Activated T-cell treated with anti-CD3 and anti-CD28 coated beads for 48 hours (primary cell): ENCODE results near the gene CTXN1.
"Not testable (repeated sequence)": the region's sequence is repeated elsewhere in the genome, so short reads cannot be mapped to it uniquely, and the experiment has no call there.

Experiments
- DNase-seq: peaks from one replicate; pipeline ENCODE4 v3.0.0-alpha.2; 2020; ENCODE audit warnings: low read depth

The CTXN1 gene

DNA sequence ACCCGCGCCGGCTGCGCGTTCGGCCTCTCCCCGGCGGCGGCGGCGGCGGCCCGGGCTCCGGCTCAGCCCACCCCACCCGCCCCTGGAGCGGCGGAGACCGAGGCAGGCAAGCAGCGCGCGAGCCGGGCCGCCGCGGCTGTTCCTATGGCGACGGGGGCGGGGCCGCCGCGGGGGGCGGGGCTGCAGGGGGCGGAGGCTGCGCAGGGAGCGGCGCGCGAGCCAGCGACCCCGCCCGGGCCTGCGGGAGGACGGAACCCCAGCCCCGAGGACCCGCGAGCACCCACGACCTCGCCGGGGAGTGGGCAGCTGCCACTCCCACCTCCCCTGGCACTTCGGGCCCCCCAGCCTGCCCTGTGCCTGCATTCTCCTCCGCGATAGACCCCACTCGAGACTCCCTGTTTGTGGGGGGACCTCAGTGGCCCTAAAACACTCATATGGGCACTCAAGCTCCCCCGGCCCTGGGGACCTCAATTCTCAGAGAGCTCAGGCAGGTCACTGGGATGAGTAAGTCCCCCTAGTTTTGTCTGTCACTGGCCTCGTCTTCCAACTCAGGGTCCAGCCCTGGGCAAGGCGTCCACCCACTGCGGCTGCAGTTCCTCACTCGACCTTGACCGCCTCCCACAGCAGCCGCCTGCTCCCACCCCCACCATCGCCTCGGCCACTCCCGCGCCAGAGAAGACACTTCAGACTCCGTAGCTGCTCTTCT lies at the start of gene CTXN1:
Gene CTXN1 (minus strand): TSS at position 115 of the 706 bp plus-strand sequence. CDS start 597 bp downstream, outside the sequence.
- DNase-seq: peak; percentile 81

DNA sequence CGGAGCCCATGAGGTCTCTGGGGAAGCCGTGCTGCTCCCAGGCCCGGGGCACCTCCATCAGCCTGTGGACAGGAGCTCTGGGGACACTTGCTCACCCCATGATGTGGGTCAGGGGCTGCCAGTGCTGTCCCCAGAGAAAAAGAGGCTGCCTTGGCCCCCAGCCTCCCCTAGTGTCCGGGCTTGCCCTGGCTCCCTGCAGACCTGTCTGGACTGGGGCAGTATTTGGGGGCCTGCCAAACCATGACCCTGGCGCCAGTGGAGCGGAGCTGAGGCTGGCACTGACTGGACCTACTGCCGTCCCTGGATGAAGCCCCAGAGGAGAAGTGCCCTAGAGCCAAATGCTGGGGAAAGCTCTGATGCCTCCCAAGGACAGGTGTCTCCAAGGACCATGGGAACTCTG lies 49.1 kb upstream of the CTXN1 start:
- DNase-seq: no peak

DNA sequence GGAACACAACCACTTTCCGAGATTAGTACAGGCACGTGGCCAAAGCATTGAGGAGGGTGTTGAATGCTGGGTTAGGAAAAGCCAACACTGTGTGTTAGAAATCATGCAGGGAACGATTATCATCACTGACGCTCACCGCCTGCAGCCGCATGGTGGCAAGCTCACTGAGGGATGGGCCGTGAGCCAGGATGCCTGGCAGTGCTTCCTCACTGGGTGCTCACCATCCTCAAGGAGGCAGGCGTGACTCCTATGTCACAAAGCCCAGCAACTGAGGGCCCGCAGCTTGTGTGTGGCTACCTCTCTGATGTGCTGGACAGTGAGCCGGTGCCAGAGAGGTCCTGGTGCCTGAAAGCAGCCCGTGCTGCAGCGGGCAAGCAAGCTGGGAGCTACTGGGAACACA lies 47.9 kb upstream of the CTXN1 start:
- no peak for DNase-seq

DNA sequence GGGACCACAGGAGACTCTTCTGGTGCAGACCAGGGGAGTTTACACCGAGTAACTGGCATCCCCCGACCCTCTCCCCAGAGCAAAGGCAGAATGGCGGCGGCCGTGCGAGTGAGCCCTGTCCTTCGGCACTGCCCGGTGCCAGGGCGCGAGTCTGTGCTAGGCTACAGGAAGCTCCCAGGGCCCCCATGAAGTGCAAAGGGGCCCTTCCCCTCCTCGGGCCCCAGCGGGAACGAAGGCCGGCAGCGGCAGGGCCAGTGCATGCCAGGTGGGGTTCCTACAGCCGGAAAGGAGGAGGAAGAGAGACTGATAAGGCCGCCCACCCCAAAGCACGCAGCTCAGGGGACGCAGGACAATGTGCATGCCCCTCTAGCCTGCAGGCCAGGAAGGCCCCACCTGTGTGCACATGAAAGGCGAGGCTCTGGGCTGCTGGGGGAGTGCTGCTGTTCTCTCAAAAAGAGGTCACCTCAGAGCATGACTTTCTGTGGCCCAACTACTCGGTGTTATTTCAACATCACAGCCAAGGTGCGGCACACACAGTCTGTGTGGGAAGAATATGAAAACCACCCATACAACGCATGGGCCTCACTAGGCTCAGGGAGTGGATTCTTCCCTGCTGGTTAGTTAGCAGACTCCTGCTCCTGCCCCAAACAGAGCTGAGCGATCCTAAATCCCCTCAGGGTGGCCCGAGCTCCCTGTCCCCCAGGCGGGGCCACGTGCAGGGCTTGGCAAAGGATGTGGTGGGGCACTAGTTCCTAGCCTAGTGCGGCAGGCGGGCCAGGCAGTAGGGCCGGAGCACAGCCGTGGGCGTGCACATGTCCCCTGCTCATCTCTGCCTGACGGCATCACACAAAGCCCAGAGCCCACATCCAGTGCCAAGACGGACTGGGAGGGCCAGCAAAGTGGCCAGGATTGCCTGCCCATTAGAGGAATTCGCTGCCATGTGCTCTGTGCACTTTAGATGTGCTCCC lies 45.9 kb upstream of the CTXN1 start:
- no peak for DNase-seq

DNA sequence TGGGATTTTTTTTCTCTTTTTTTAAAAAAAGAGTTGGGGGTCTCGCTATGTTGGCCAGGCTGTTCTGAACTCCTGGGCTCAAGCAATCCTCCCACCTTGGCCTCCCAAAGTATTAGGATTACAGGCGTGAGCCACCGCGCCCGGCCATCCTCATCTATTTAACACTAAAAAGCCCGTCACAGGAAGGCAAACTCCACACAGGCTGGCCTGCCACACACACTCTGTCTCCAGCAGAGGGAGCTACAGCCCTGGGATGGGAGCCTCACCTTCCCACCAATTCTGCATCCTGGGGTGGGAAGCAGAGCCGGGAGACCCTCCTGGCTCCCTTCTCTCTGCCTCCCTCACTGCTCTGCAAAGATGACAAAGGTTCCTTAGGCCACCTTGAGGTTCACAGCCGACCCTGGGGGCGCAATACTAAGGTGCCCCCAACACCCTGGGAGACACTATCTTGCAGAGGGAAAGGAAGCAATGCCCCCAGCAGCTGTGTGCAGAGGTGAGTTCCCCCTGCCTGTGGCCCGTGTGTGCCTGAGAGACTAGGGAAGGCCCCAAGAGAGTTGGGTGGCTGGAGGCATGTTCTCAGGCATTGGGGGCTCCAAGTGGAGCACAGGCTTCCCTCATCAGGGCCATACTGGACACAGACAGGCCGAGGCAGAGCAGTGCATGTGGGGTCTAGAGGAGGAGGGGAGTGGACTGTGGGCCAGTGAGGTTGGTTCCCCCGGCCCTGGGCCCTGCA lies 44.9 kb upstream of the CTXN1 start:
- DNase-seq: no peak

DNA sequence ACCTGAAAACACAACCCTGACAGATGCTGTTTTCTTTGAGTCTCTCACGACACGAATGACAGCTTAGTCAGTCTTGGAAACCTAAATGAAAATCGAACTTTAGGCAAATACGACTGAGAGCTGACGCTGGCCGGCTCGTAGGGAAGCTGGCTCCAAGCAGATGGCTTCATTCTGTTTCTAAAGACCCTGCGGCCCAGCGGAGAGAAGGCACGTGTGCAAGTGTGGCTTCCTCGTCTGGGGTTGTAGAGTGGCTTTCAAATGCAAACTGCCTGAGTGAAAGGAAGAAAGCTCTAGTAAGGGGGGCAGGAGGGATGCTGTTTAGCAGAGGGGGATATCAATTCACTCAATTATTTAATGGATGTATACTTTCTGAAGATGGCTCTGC lies 43.6 kb upstream of the CTXN1 start:
- DNase-seq: no peak

DNA sequence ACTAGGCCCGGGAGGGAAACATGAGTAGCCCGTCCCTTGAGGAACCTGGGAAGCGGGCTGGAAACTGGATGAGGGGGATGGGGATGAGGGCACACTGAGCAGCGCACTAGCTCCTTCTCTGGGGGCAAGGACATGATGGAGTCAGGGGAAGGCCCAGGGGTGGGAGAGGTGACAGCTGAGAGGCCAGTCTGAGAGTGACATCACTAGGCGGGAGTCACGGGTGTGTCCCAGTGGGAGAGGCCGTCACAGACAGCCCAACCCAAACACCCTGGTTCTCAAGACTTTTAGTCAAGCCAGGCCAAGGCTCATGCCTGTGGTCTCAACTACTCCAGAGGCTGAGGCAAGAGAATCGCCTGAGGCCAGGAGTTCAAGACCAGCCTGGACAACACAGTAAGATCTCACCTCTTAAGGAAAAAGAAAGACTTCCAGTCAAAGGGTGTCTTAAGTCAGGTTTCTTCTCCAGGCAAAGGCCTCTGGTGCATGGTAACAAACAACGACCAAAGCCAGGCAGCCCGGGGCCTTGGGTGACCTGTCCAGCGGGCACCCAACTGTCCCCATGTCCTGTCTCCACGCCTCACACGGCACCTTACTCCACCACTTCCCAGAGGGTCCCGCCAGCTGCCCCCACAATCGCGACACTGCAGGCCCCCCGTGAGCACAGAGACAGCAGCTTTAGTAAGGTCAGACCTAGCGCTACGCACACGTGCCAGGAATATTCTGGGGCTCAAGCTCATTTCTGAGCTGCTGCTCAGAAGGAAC lies 43.0 kb upstream of the CTXN1 start:
- DNase-seq: no peak

DNA sequence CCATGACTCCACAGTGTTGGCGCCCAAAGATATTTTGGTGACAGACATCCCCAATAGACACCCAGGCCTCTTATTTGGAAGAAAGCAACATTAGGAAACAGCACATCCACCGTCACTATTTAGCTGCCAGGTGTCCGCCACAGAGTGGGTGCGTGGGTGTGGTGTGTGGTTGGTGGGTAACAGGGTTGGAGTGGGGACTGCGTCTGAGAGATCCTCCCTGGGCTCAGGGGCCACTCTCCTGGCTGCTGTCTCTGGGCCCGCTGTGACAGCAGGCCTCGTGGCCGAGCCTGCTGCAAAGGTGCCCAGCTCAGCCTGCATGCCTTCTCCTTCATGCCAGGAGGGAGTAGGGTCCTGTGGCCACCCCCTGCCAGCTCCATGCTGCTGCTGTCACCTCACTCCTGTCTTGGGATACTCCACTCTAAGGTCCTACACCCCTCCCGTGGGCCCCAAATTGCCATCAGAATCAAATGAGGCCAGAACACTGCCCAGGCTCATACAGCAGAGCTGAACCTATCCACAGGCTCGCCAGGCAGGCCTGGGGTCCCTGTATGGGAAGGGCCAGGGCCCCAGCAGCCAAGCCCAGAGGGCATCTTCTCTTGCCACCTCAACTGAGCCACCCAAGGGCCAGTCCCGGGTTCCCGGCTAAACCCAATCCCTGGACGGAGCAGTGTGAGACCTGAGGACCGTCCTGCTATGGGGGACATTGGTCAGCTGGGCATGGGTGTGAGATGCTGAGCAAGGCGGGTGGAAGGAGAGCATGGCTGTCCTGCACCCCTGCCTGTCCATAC lies 42.3 kb upstream of the CTXN1 start:
- DNase-seq: no peak

DNA sequence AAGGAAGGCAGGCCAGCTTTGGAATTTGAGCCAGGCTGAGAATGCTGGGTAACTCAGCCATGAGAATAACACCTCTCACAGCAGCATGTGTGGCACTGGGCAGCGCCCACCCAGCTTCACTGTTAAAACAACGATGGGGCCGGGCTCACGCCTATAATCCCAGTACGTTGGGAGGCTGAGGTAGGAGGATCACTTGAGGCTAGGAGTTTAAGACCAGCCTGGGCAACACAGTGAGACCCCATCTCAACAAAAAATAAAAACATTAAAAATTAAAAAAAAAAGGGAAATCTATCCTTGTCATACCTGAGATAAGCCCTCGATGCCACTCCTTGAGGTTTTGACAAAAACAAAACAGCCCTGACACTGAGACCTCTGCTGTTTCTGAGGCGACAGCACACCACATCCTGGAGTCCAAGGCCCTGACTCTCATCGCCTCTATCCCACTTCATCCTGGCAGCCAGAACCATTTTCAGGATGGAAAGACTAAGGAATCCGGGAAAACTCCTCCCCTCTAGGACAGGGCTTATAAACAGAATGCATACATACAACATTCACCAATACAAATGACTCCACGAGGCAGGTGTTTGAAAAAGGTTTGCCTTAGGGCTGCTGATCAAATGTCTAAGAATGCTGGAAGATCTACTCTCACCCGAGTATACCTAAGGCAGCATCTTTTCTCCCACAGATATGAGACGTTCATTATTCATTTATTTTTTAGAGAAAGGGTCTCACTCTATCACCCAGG lies 40.2 kb upstream of the CTXN1 start:
- no peak for DNase-seq

DNA sequence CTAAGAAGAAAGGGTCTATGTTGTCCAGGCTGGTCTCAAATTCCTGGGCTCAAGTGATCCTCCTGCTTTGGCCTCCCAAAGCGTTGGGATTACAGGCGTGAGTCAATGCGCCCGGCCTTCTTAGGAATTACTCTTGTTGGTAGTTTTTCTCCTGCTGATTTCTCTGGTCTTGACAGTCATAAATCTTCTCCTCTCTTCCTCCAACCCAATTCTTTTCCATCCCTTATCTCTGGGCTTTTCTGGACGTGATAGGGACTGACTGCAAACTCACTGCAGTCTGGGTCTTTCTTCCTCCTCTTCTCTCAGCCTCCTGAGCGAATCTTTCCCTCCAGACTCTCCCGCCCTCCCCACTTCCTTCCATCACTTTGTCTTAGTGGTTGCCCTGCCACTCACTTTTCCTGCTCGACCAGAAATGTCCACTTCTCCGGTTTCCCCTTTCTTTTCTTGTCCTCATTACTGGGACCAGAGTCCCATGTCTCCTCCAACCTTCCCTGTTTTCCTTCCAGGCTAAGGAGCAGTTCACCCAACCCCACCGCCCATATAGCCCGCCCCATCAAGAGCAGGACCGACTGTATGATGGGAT lies 39.4 kb upstream of the CTXN1 start:
- no peak for DNase-seq

DNA sequence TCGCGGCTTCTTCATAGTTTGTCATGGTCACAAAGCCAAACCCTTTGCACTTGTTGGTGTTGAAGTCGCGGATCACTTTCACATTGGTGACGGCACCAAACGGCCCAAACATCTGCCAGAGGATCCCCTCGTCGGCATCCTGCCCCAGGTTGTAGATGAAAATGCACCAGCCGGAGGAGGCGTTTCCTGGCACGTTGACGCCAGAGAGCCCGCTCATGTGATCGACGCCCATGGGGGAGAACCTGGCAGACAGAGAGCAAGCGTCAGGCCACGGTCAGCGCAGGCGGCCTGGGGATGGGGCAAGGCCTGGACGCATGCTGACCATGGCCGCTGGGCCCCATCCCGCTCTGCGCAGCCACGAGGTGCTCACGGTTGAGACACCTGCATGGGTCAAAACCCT lies 37.6 kb upstream of the CTXN1 start:
- DNase-seq: no peak

DNA sequence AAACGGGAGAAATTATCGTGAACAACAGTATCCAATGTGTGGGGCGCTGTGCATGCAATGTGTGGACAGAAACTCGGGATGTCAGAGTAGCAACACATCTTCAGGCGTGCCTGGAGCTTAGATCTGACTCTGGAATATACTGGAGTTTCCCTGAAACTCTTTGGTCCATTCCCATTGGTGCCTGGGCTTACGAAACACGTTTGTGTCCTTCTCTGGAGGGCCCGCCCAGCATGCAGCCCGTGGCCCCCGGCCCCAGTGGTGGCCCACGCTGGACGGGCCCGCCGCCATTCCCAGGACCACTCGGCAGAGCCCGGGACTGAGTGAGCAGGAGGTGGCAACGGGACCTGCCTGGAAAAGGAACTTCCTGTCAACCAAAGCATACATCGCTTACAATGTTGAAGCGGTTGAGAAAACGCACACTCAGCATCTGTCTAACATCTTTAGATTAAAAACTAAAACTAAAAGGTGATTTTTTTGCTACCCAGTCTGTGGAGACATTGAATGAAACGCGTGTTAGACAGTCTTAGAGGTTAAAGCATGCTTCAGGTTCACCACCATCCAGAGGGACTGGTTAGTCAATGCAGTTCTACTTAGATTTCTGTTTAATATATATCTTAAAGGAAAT lies 36.8 kb upstream of the CTXN1 start:
- DNase-seq: no peak

DNA sequence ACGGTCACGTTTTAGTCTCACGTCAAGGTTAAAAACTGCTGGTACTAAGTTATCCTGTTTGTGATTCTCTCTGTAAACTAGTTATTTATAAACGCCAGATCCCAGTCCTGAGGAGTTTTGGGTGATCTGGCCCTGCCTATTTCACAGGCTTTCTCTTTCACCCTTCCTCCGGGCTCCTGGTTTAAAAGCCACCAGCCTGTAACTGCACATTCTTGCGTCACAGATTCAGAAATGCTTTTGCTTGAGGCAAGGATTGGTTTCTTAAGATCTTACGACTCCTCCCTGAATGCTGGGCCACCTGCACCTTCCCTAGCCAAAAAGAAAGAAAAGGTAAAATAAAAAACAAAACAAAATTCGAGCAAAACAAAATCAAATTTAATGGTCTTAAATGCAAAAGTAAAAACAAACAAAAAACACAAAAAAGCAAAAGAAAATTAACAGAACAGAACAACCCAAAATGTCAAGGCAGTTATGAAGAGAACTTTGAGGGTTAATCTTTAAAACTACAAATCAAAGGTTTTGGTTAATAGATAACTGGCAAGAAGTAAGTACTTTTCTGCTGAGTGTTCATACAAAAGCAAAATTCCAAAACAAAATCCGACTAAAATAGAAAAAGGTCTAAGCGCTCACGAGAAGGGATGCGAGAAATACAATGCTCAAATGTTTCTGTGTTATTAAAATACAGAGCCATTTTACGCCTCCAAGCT lies 36.1 kb upstream of the CTXN1 start:
- DNase-seq: no peak

DNA sequence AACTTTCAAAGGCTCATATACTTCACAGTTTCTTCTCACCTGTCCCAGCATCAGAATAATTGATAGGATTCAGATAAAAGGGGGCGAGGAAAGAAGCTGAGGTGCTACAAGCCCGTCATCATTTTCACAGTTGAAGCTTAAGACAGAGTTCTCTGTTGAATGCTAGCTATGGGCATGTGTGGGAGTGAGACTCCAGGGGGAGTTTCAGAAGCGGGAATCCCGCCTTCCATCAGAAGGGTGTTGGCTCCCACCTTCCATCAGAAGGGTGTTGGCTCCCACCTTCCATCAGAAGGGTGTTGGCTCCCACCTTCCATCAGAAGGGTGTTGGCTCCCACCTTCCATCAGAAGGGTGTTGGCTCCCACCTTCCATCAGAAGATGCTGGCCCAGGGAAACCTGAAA lies 35.1 kb upstream of the CTXN1 start:
- not testable (repeated sequence) for DNase-seq

DNA sequence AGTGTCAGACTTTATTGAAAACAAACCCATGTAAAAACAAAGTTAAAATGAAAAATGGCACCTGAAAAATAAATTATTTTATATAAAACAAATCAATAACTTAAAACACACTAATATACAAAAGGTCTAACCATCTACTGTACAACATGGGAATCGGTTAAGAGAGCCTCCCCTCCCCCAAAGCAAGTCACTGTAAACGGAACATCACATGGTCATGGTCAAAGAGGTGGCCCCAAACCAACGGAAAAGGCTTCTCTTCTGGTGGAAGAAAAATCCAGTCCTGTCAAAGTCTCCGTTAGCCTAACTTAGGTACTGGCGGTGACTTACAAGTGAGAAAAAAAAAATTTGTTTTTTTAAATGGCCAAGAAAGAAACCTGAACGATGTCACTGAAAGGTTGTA lies 33.3 kb upstream of the CTXN1 start:
- no peak for DNase-seq

DNA sequence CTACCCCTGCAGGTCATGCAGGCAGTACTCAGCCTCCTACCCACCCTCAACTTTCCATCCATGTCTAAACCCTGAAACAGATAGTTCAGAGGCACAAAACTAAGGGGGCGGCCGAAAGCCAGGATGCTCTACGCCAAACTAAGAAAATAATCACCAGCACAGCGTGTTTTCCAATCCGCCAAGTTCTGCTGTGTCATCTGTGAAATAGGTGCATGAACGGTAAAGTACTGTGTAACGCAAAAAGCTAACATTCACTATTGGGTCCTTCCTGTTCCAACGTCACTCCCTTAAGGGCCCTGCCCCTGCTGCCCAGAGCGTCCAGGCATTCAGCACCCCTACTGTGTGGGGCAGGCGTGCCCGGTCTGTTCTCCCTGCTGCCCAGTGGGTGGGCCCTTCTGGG lies 29.8 kb upstream of the CTXN1 start:
- no peak for DNase-seq

DNA sequence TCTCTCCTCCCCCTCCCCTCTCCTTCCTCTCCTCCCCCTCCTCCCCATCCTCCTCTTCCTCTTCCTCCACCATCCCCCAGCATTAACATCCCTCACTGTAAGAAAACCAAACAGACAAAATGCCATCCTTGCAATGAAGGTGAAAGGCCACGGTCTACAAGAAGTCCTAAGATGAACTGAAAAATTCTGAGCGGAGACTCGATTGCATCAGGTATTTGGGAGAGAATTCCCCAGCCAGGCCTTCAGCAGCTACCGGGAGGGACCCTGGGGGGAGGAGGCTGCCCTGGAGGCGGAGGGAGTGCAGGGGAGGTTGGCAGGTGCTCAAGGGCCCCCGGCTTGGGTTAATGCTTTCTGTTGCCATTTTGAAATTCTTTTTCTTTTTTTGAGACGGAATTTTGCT lies 27.6 kb upstream of the CTXN1 start:
- DNase-seq: no peak

DNA sequence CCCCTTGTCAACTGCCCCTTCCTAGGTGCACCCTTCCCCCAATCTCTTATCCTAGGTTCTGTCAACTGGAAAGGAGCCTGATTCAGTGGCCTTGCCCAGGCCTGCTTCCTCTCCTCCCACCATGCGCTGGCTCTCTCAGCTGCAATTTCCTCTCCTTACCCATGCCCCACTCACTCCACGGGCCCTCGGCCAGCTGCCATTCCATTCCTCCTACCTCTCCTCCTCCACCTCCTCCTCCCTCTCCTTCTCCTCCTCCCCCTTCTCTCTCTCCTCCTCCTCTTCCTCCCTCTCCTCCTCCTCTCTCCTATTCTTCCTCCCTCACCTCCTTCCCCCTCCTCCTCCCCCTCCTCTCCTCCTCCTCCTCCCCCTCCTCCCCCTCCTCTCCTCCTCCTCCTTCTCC lies 27.1 kb upstream of the CTXN1 start:
- no peak for DNase-seq

DNA sequence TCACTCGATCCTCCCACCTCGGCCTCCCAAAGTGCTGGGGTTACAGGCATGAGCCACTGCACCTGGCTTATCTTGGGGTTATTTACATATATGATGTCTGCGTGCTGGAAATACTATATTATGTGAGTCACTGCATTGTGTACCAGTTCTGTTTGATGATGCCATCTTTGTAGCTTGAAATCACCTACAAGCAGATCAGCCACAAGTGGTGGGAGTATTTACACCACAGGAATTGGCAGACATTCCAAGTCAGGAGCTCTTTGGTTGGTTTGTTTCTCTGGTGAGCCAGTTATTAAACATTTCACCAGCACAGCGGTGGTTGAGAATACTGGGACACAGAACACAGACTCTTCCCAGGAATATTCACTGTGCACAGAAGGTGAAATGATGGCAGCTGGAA lies 22.0 kb upstream of the CTXN1 start:
- DNase-seq: no peak
